Testis (tissue), 2 donors: Measurements from ENCODE around the gene LPP.

Source experiments
- POLR2A ChIP-seq: fragments of 450-650 bp; IDR thresholded peaks from one replicate; pipeline ENCODE4 v1.6.1; 2017; ENCODE audit warnings: antibody characterized with exemption, mild to moderate bottlenecking, moderate library complexity
- TF ChIP-seq, protein P1 (sequence below), 3 experiments: fragments of 450-650 bp in 2 of 3; fragments of 200-600 bp in 1 of 3; sonication (generic) in 1 of 3; IDR thresholded peaks; one replicate each; pipeline ENCODE4 v1.5.1; 2016 to 2019; ENCODE audit warnings: antibody characterized with exemption in 3 of 3, mild to moderate bottlenecking in 2 of 3, moderate library complexity in 1 of 3

DNA sequence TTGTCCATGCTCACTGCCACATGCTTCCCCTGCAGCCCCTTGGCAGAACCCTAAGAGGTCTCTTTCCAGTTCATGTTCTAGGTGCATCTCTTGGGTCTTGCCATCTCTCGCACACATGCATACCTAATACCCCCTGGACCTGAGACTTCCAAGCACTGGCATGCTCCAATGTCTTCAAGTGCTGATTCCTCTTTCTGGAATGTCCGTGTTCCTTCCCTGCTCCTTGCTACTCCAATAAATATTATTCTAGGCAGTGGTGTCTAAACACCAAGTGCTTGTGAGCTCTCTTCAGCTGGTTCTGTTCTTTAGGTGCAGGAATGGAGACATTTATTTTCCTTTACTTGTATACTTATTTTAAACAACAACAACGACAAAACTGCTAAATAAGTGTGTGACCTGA, 370.1 kb downstream of the LPP start:
- TF ChIP-seq, protein P1, sequence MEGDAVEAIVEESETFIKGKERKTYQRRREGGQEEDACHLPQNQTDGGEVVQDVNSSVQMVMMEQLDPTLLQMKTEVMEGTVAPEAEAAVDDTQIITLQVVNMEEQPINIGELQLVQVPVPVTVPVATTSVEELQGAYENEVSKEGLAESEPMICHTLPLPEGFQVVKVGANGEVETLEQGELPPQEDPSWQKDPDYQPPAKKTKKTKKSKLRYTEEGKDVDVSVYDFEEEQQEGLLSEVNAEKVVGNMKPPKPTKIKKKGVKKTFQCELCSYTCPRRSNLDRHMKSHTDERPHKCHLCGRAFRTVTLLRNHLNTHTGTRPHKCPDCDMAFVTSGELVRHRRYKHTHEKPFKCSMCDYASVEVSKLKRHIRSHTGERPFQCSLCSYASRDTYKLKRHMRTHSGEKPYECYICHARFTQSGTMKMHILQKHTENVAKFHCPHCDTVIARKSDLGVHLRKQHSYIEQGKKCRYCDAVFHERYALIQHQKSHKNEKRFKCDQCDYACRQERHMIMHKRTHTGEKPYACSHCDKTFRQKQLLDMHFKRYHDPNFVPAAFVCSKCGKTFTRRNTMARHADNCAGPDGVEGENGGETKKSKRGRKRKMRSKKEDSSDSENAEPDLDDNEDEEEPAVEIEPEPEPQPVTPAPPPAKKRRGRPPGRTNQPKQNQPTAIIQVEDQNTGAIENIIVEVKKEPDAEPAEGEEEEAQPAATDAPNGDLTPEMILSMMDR (IDR thresholded peaks at IDR 0.05): no peak
- TF ChIP-seq POLR2A: no peak
